Measurements from ENCODE around the gene ATP6AP2.

DNA sequence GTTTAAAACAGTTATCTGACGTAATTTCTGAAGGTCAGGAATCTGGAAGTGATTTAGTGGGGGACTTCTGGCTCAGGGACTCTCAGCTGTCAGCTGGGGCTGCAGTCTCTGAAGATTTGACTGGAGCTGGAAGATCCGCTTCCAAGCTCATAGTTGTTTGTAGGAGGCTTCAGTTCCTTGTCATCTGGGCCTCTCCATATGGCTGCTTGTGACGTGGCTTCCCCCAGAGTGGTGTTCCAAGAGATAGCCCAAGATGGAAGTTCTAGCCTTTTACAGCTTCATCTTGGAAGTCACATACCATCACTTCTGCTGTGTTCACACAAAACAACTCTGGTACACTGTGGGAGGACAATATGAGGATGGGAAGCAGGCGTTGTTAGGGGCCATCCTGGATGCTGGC is 44.5 kb downstream of the ATP6AP2 start:
- TF ChIP-seq POLR2AphosphoS5 (IDR thresholded peaks at IDR 0.05): no peak
- TF ChIP-seq, protein P1, sequence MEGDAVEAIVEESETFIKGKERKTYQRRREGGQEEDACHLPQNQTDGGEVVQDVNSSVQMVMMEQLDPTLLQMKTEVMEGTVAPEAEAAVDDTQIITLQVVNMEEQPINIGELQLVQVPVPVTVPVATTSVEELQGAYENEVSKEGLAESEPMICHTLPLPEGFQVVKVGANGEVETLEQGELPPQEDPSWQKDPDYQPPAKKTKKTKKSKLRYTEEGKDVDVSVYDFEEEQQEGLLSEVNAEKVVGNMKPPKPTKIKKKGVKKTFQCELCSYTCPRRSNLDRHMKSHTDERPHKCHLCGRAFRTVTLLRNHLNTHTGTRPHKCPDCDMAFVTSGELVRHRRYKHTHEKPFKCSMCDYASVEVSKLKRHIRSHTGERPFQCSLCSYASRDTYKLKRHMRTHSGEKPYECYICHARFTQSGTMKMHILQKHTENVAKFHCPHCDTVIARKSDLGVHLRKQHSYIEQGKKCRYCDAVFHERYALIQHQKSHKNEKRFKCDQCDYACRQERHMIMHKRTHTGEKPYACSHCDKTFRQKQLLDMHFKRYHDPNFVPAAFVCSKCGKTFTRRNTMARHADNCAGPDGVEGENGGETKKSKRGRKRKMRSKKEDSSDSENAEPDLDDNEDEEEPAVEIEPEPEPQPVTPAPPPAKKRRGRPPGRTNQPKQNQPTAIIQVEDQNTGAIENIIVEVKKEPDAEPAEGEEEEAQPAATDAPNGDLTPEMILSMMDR (IDR thresholded peaks at IDR 0.05): no peak
